ENCODE measurements around the gene NECAB2.

The NECAB2 gene

DNA sequence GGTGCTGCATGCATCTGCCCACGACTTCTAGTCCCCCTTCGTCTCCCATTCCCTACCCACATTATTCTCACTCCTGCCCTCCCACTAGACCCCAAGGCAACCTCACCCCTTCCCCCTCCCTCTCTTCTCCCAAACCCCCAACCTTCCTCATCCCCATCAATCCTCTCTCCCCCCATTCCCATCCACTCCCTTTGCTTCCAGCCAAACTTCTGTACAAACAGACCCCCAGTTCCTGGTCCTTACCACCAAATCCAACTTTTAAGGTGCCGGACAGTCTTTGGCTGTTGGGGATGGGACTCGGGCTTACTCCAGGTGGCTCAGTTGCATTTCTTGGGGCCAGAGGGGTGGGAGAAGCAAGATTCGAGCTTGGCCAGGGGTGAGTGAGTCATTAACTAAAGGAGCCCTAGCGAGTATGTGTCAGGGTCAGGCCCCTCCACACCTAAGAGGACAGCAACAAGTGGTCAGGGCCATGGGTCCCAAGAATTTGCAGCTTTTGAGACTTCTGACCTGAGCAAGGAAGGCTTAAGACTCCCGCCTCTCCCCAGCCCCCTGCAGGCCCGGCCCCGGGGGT, 74.3 kb downstream of the NECAB2 start, which contains the start of gene SLC38A8:
Gene SLC38A8, minus strand, starts transcription at position 488 of the 571 bp plus-strand sequence. CDS start 638 bp downstream, outside the sequence.
- no peak for DNase-seq
- Histone ChIP-seq H3K9me3 (replicated peaks; ENCODE audit: insufficient read depth, low read length) (no peaks in the 10 kb centered on the region), H3K79me2 (ENCODE audit: low read length) (no peaks in the 10 kb centered on the region), H3K36me3 (replicated peaks; ENCODE audit: insufficient read depth, low read length) (no peaks in the 10 kb centered on the region), H2AFZ (ENCODE audit: low read length) (no peak within 1 kb of the TSS), H3K9me2 (replicated peaks; ENCODE audit: insufficient read depth, low read length) (no peaks in the 10 kb centered on the region), H3K9ac (ENCODE audit: low read length) (no peak within 1 kb of the TSS), H4K20me1 (ENCODE audit: insufficient read depth, low read length) (no peaks in the 10 kb centered on the region), H3K4me2 (ENCODE audit: low read depth, low read length) (no peak within 1 kb of the TSS), H3K27me3 (replicated peaks; ENCODE audit: insufficient read depth, low read length) (peaks cover 18% of the 10 kb centered on the region; the same call in 1 of the 2 replicates), H3F3A (ENCODE audit: insufficient read depth, low read length) (no peaks in the 10 kb centered on the region), H3K27ac (ENCODE audit: low read length) (no peak within 1 kb of the TSS), H3K4me1 (ENCODE audit: low read length) (no peaks in the 10 kb centered on the region), H3K4me3 (ENCODE audit: low read length) (no peak within 1 kb of the TSS)
- no peak for TF ChIP-seq EZH2phosphoT487 (IDR thresholded peaks at IDR 0.05; ENCODE audit: low read length)
- no peak for TF ChIP-seq EZH2 (optimal IDR thresholded peaks at IDR 0.05; ENCODE audit: low read depth, low read length)
- TF ChIP-seq, protein P1, sequence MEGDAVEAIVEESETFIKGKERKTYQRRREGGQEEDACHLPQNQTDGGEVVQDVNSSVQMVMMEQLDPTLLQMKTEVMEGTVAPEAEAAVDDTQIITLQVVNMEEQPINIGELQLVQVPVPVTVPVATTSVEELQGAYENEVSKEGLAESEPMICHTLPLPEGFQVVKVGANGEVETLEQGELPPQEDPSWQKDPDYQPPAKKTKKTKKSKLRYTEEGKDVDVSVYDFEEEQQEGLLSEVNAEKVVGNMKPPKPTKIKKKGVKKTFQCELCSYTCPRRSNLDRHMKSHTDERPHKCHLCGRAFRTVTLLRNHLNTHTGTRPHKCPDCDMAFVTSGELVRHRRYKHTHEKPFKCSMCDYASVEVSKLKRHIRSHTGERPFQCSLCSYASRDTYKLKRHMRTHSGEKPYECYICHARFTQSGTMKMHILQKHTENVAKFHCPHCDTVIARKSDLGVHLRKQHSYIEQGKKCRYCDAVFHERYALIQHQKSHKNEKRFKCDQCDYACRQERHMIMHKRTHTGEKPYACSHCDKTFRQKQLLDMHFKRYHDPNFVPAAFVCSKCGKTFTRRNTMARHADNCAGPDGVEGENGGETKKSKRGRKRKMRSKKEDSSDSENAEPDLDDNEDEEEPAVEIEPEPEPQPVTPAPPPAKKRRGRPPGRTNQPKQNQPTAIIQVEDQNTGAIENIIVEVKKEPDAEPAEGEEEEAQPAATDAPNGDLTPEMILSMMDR (IDR thresholded peaks at IDR 0.05; ENCODE audit: low read length): no peak

DNA sequence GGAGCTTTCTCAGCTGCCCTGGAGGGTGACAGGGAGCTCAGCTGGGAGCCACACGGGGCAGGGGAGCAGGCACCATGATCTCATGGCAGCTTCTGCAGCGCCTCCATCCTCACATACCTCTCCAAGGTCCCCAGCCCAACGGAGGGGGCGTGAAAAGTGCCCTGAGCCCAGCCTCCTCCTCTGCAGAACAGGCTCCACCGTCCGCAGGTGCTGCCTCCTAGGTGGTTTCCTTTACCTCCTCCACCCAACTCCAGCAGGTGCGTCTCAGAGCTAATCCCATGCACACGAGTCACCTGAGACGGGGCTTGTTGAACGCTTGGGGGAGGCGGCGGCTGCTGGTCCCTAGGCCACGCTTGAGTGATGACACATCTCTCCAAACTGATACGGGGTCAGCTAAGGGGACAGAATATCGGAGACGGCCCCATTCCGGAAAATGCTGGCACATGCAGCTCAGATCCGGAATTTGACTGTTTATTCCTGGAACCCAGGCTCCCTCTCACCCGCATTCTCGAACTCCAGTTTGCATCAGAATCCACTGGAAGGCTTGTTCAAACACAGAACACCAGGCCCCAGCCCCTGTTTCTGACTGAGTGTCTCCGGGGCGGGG, 74.9 kb downstream of the NECAB2 start:
- TF ChIP-seq, protein P1 (IDR thresholded peaks at IDR 0.05; ENCODE audit: low read length): no peak
- TF ChIP-seq EZH2 (optimal IDR thresholded peaks at IDR 0.05; ENCODE audit: low read depth, low read length): no peak
- no peak for TF ChIP-seq EZH2phosphoT487 (IDR thresholded peaks at IDR 0.05; ENCODE audit: low read length)
- no peaks in the 10 kb centered on the region for H3K9me3 ChIP-seq (replicated peaks; ENCODE audit: insufficient read depth, low read length)
- no peak for DNase-seq
- no peaks in the 10 kb centered on the region for H3K79me2 ChIP-seq (ENCODE audit: low read length)
- no peaks in the 10 kb centered on the region for H3K9me2 ChIP-seq (replicated peaks; ENCODE audit: insufficient read depth, low read length)
- H3K36me3 ChIP-seq (replicated peaks; ENCODE audit: insufficient read depth, low read length): no peaks in the 10 kb centered on the region
- H3K4me3 ChIP-seq (ENCODE audit: low read length): no peak overlapping the region
- H3F3A ChIP-seq (ENCODE audit: insufficient read depth, low read length): no peaks in the 10 kb centered on the region
- H3K4me1 ChIP-seq (ENCODE audit: low read length): no peaks in the 10 kb centered on the region
- H3K27ac ChIP-seq (ENCODE audit: low read length): no peak overlapping the region
- no peaks in the 10 kb centered on the region for H4K20me1 ChIP-seq (ENCODE audit: insufficient read depth, low read length)
- no peak overlapping the region for H3K9ac ChIP-seq (ENCODE audit: low read length)
- peaks cover 18% of the 10 kb centered on the region; the same call in 1 of the 2 replicates for H3K27me3 ChIP-seq (replicated peaks; ENCODE audit: insufficient read depth, low read length)
- H2AFZ ChIP-seq (ENCODE audit: low read length): no peak overlapping the region
- no peak overlapping the region for H3K4me2 ChIP-seq (ENCODE audit: low read depth, low read length)

DNA sequence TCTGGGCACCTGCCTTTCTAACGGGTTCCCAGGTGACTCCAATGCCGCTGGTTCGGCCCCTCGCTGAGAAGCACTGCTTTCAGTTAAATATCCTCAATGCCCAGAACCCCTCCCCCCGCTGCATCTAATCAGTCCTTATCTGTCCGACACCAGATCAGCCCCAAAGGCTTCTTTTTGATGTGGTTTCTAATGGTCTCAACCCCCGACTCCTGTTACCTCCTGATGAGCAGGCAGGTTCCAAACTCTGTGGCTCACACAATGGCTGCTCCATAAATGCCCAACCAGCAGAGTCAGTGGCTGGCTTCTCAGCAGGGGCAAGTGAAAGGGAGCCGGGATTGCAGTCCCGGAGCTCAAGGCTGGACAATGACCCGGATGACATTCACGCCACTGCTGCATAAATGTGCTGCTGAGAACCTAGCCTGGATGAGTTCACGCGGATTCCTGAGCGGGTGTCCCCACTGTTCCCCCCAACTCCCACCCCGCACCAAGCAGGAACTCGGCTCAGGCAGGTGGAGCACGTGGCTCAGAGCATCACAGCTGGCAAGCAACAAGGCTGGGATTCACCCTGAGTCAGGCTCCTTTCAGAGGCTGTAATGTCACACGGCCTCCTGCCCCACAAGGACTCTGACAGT, 75.6 kb downstream of the NECAB2 start:
- TF ChIP-seq EZH2phosphoT487 (IDR thresholded peaks at IDR 0.05; ENCODE audit: low read length): no peak
- no peak for TF ChIP-seq EZH2 (optimal IDR thresholded peaks at IDR 0.05; ENCODE audit: low read depth, low read length)
- TF ChIP-seq, protein P1 (IDR thresholded peaks at IDR 0.05; ENCODE audit: low read length): no peak
- no peaks in the 10 kb centered on the region for H4K20me1 ChIP-seq (ENCODE audit: insufficient read depth, low read length)
- no peaks in the 10 kb centered on the region for H3K79me2 ChIP-seq (ENCODE audit: low read length)
- H2AFZ ChIP-seq (ENCODE audit: low read length): no peak overlapping the region
- no peak overlapping the region for H3K27ac ChIP-seq (ENCODE audit: low read length)
- no peaks in the 10 kb centered on the region for H3K36me3 ChIP-seq (replicated peaks; ENCODE audit: insufficient read depth, low read length)
- H3K4me3 ChIP-seq (ENCODE audit: low read length): no peak overlapping the region
- H3K9me2 ChIP-seq (replicated peaks; ENCODE audit: insufficient read depth, low read length): no peaks in the 10 kb centered on the region
- DNase-seq: no peak
- H3F3A ChIP-seq (ENCODE audit: insufficient read depth, low read length): no peaks in the 10 kb centered on the region
- H3K27me3 ChIP-seq (replicated peaks; ENCODE audit: insufficient read depth, low read length): peaks cover 14% of the 10 kb centered on the region; the same call in 1 of the 2 replicates
- no peaks in the 10 kb centered on the region for H3K4me1 ChIP-seq (ENCODE audit: low read length)
- H3K9ac ChIP-seq (ENCODE audit: low read length): no peak overlapping the region
- H3K9me3 ChIP-seq (replicated peaks; ENCODE audit: insufficient read depth, low read length): no peaks in the 10 kb centered on the region
- no peak overlapping the region for H3K4me2 ChIP-seq (ENCODE audit: low read depth, low read length)
